GM19395 (cell line): ENCODE data around the gene OBSCN.

ENCODE experiments used
- ATAC-seq: cut with Tn5 transposase; IDR thresholded peaks from one replicate; pipeline ENCODE4 v1.9.1; 2021; ENCODE audit warnings: mild to moderate bottlenecking, moderate library complexity; ENCODE audit not compliant: unreplicated experiment

The OBSCN gene

DNA sequence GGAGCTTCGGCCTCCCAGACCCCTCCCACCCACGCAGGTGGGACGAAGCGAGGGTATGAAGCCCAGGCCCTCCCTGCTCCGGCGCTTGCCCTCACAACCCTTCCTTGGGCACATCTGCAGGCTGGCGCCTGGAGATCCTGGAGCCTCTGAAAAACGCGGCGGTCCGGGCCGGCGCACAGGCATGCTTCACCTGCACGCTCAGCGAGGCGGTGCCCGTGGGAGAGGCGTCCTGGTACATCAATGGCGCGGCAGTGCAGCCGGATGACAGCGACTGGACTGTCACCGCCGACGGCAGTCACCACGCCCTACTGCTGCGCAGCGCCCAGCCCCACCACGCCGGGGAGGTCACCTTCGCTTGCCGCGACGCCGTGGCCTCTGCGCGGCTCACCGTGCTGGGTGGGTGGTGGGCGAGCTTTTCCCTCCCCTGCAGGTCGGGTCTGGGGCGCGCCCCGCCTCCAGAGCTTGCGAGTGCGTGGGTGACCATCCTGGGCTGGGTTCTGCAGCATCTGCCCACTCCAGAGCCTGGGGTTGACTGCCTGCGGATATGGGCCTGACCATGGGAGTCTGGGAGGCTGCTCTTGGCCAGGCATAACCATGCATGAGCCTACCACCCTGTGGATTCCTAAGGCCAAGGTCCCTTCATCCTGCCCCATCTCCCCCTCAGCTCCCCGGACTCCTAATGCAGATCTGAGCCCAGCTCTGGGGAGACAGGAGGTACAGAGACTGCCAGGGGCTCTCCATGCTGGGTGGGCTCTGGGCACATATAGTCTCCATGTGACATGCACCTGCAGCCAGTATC is 108.9 kb downstream of the OBSCN start:
- ATAC-seq: no peak

- no peak for ATAC-seq
Observed at GRCh38 chr1:228317411-228317828, 109.6 kb downstream of the OBSCN start.

- no peak for ATAC-seq
Observed at GRCh38 chr1:228317891-228318810, 110.3 kb downstream of the OBSCN start.

- ATAC-seq: no peak
Observed at GRCh38 chr1:228318823-228319241, 111.0 kb downstream of the OBSCN start.

GRCh38 chr1:228319352-228320088 is 111.7 kb downstream of the OBSCN start:
- ATAC-seq: no peak

DNA sequence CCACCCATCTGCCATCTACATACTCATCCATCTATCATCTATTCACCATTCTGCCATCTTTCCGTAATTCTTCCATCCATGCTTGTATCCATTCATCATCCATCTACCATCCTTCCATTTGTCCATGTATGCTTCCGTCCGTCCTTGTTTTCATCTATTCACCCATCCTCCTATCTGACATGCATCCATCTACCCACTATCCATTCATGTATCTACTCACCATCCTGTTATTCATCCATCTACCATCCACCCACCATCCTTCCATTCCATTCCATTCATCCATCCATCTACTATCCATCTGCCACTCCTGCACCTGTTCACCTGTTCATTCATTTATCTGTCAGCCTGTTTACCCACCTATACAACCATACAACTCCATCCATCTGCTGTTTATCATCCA is 112.5 kb downstream of the OBSCN start:
- no peak for ATAC-seq

GRCh38 chr1:228321435-228321834 is 113.6 kb downstream of the OBSCN start:
- ATAC-seq: no peak

- no peak for ATAC-seq
Observed at GRCh38 chr1:228321895-228322294, 114.1 kb downstream of the OBSCN start.

- no peak for ATAC-seq
Observed at GRCh38 chr1:228323401-228323800, 115.6 kb downstream of the OBSCN start.

GRCh38 chr1:228325267-228325666 is 117.4 kb downstream of the OBSCN start:
- ATAC-seq: no peak

GRCh38 chr1:228329887-228330286 is 122.0 kb downstream of the OBSCN start:
- ATAC-seq: no peak

DNA sequence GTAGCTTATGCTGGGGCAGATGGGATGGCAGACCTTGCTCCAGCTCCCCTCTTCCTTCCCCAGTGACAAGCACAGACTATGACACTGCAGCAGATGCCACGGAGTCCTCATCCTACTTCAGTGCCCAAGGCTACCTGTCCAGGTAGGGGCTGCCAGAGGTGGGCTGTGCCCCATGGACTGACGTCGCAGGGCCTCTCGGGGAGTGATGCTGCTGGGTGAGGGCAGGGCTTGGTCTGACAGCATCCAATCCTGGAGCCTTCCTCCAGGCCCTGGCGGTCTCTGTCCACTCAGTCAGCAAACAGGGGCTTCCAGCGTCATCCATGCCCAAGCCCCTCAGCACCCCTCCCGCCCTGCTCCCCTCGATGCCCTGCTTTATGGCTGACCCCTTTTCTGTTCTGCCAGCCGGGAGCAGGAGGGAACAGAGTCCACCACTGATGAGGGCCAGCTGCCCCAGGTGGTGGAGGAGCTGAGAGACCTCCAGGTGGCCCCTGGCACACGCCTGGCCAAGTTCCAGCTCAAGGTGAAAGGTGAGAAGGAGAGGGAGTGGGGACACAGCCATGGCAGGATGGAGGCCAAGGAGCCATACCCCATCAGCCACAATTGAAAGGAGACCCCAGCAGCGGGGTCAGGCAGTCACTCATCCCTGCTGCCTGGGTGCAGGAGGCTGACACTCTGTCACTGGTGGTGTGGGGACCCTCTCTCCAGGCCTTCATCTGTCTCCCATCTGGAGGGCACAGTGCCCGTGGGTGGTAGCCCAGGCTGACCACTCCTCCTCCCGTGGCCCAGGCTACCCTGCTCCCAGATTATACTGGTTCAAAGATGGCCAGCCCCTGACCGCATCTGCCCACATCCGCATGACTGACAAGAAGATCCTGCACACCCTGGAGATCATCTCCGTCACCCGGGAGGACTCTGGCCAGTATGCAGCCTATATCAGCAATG is 125.2 kb downstream of the OBSCN start:
- ATAC-seq: no peak

GRCh38 chr1:228333739-228334115 is 125.9 kb downstream of the OBSCN start:
- no peak for ATAC-seq

- no peak for ATAC-seq
Observed at GRCh38 chr1:228334226-228334935, 126.5 kb downstream of the OBSCN start.

DNA sequence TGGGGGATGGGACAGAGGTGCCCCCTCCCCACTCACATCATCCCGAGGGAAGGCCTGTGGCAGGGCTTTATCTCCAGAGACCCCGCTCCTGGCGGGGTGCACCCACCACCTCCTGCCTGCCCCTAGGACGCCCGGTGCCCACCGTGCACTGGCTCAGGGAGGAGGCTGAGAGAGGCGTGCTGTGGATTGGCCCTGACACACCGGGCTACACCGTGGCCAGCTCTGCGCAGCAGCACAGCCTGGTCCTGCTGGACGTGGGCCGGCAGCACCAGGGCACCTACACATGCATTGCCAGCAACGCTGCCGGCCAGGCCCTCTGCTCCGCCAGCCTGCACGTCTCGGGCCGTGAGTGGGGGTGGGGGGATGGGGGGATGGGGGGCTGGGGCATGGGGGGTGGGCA is 127.1 kb downstream of the OBSCN start:
- ATAC-seq: no peak

DNA sequence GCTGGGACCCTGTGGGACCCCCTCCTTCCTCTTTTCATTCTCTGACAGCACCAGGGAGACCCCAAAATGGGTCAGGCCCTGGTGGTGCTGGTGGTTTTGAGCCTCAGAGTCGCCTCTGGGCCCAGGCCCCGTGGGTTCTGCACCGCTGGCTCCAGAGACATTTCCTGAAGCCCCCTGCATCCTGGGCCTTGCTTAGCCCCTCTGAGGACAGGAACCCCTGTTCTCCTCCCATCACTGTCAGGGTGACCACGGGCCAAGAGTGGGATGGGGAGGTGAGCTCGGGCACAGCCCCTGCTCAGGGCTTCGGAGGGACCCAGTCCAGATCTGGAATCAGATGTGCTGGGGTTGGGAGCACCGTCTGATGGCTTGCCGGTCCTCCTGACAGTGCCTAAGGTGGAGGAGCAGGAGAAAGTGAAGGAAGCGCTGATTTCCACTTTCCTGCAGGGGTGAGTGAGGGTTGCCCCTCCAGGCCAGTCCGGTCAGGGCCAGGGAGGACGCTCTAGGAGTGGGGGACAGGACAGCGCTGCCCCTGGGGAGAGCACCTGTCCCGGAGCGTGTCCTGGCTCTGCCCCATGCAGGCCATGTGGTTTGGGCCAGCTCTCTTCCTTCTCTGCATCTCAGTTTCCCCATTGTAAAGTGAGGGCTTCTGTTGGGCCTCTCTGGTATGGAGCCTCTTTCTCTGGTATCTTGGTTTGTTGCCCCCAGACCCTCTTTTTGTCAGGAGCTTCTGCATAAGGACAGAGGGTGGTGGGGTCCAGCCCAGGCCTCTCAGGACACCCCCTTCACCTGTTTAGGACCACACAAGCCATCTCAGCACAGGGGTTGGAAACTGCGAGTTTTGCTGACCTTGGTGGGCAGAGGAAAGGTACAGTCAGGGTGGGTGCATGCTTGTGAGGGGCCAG is 127.8 kb downstream of the OBSCN start:
- no peak for ATAC-seq

- no peak for ATAC-seq
Observed at GRCh38 chr1:228336308-228337030, 128.6 kb downstream of the OBSCN start.

- no peak for ATAC-seq
Observed at GRCh38 chr1:228337031-228337564, 129.3 kb downstream of the OBSCN start.
